ENCODE measurements around the gene CGB3.
"Not testable (repeated sequence)": the region's sequence is repeated elsewhere in the genome, so short reads cannot be mapped to it uniquely, and the experiment has no call there.

The CGB3 gene

DNA sequence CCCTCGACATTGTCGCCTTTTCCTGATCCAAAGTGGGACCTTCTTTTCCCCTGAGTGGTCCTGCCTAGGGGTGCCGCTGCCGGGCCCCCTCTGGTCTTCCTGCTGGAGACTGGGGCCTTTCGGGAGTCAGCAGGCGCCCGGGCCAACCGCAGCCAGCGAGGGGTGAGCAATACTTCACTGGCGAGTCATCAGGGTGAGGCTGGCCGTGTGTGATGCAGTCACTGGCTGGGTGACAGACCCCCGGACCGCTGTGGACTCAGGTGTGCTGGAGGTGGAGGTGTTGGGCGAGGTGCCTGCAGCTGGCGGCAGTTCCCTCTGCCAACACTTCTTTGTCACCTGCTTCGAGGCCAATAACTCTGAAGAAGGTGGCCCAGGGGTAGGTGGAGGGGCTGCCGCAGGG is 18.0 kb upstream of the CGB3 start:
- DNase-seq = no peak

DNA sequence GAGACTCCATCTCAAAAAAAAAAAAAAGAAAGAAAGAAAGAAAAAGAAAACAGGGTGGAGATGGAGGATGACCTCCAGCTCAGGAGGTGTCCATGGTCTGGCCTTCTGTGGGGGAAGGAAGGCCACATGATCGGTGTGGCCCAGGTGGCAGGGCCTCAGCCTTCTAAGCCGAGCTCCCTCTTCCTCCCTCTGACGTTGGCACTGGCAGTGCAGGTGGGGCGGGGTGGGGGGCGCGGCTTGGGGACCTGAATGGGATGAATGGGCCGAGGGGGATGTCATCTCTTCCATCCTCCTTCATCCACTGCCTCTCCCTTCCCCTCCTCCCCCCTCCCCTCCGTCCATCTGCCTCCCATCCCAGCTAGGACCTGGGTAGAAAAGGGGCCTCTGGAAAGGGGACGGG is 15.6 kb upstream of the CGB3 start:
- not testable (repeated sequence) for DNase-seq

DNA sequence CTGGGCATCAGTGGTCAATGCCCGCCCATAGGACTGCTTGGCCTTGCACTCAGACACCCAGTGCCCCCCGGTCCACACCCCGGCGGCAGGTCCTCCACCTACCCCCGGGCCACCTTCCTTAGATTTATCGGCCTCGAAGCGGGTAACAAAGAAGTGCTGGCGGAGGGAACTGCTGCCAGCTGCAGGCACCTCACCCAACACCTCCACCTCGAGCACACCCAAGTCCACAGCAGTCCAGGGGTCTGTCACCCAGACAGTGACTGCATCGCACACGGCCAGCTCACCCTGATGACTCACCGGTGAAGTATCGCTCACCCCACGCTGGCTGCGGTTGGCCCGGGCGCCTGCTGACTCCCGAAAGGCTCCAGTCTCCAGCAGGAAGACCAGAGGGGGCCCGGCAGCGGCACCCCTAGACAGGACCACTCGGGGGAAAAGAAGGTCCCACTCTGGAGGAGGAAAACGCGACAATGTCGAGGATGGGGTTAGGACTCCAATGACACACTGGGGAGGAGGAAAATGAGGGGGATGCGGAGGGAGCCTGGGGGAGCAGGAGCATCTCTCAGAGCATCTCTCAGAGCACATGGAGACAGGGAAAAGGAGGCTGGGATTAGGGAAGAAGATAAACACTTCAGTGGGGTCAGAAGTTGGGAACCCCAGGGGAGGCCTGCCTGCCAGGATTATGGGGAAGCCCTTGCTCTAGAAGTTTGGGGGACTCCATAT is 14.6 kb upstream of the CGB3 start:
- DNase-seq = not testable (repeated sequence)

DNA sequence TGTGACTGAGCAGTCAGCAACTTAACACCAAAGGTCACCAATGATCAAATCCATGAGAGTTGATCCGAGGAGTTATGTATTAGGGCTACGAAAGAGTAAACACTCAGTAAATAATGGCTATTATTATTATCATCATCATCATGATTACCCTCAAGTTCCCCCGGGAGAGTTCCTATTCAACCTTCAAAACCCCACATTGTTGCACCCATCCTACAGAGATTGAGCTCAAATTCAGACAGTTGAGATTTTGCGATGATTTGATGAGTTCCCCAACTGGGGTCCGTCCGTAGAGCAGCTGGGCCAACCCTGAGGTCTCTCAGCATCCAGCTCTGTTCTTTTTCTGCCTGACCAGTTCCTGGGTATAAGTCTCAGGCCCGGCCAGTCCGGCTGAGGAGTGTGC is 14.0 kb upstream of the CGB3 start:
- DNase-seq = not testable (repeated sequence)

DNA sequence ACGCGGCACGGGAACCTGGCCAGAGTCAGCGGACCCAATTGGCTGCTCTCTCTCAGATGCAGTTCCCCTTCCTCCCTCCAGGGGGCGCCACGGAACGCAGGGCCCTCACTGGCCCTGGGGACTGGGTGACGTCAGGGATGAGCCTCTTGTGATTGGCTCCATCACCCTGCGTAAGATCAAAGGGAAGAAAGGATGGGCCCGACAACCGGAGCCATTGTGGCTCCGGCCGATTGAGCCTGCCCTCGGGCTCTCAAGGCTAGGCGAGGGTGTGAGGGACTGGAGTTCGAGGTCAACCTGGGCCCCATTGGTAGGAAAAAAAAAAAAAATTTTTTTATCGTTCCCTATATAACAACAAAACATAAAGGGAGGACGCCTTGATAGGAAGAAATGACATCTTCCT is 12.7 kb upstream of the CGB3 start, which contains the start of gene CGB1:
CGB1 (minus strand) TSS at position 81 of the 400 bp plus-strand sequence. CDS start 184 bp downstream, outside the sequence.
- DNase-seq = peak; percentile 30

DNA sequence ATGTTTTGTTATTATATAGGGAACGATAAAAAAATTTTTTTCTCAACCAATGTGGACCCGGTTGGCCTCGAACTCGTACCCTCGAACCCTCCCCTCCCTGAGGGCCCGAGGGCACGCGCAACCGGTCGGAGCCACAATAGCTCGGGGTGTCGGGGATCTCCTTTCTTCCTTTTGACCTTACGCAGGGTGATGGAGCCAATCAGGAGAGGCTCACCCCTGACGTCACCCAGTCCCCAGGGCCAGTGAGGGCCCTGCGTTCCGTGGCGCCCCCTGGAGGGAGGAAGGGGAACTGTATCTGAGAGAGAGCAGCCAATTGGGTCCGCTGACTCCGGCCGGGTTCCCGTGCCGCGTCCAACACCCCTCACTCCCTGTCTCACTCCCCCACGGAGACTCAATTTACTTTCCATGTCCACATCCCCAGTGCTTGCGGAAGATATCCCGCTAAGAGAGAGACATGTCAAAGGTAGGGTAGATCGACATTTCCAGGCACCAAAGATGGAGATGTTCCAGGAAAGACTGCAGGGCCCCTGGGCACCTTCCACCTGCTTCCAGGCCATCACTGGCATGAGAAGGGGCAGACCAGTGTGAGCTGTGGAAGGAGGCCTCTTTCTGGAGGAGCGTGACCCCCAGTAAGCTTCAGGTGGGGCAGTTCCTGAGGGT is 7.6 kb upstream of the CGB3 start, which contains the start of gene CGB2:
CGB2 (plus strand) TSS at position 249 of the 660 bp plus-strand sequence; CDS start at position 455, 206 bp downstream.
- peak; percentile 52 for DNase-seq

DNA sequence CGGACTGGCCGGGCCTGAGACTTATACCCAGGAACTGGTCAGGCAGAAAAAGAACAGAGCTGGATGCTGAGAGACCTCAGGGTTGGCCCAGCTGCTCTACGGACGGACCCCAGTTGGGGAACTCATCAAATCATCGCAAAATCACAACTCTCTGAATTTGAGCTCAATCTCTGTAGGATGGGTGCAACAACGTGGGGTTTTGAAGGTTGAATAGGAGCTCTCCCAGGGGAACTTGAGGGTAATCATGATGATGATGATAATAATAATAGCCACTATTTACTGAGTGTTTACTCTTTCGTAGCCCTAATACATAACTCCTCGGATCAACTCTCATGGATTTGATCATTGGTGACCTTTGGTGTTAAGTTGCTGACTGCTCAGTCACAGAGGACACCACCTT is 6.2 kb upstream of the CGB3 start:
- not testable (repeated sequence) for DNase-seq

DNA sequence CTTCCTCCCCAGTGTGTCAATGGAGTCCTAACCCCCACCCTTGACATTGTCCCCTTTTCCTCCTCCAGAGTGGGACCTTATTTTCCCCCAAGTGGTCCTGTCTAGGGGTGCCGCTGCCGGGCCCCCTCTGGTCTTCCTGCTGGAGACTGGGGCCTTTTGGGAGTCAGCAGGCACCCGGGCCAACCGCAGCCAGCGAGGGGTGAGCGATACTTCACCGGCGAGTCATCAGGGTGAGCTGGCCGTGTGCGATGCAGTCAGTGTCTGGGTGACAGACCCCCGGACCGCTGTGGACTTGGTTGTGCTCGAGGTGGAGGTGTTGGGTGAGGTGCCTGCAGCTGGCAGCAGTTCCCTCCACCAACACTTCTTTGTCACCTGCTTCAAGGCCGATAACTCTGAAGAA is 5.6 kb upstream of the CGB3 start:
- DNase-seq = not testable (repeated sequence)

DNA sequence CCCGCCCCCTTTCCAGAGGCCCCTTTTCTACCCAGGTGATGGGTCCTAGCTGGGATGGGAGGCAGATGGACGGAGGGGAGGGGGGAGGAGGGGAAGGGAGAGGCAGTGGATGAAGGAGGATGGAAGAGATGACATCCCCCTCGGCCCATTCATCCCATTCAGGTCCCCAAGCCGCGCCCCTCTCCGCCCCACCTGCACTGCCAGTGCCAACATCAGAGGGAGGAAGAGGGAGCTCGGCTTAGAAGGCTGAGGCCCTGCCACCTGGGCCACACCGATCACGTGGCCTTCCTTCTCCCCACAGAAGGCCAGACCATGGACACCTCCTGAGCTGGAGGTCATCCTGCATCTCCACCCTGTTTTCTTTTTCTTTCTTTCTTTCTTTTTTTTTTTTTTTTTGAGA is 4.6 kb upstream of the CGB3 start:
- not testable (repeated sequence) for DNase-seq

DNA sequence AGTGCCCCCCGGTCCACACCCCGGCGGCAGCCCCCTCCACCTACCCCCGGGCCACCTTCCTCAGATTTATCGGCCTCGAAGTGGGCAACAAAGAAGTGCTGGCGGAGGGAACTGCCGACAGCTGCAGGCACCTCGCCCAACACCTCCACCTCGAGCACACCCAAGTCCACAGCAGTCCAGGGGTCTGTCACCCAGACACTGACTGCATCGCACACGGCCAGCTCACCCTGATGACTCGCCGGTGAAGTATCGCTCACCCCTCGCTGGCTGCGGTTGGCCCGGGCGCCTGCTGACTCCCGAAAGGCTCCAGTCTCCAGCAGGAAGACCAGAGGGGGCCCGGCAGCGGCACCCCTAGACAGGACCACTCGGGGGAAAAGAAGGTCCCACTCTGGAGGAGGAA is 1.5 kb upstream of the CGB3 start:
- DNase-seq = not testable (repeated sequence)

DNA sequence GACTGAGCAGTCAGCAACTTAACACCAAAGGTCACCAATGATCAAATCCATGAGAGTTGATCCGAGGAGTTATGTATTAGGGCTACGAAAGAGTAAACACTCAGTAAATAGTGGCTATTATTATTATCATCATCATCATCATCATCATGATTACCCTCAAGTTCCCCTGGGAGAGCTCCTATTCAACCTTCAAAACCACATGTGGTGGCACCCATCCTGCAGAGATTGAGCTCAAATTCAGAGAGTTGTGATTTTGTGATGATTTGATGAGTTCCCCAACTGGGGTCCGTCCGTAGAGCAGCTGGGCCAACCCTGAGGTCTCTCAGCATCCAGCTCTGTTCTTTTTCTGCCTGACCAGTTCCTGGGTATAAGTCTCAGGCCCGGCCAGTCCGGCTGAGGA is 955 bp upstream of the CGB3 start:
- not testable (repeated sequence) for DNase-seq

DNA sequence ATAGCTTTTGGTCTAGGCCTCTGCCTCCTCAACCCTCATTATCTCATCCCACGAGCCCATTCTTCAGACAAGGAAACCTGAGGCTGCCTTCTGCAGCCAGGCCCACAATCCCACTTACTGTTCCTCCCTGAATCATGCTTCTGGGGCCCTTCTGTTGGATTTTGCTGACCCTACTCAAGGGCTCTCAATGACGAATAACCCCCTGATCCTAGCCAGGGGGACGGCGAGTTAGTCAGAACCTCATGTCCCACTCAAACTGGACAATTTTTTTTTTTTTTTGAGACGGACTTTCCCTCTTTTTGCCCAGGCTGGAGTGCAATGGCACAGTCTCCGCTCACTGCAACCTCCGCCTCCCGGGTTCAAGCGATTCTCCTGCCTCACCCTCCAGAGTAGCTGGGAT is 2.0 kb downstream of the CGB3 start:
- no peak for DNase-seq

DNA sequence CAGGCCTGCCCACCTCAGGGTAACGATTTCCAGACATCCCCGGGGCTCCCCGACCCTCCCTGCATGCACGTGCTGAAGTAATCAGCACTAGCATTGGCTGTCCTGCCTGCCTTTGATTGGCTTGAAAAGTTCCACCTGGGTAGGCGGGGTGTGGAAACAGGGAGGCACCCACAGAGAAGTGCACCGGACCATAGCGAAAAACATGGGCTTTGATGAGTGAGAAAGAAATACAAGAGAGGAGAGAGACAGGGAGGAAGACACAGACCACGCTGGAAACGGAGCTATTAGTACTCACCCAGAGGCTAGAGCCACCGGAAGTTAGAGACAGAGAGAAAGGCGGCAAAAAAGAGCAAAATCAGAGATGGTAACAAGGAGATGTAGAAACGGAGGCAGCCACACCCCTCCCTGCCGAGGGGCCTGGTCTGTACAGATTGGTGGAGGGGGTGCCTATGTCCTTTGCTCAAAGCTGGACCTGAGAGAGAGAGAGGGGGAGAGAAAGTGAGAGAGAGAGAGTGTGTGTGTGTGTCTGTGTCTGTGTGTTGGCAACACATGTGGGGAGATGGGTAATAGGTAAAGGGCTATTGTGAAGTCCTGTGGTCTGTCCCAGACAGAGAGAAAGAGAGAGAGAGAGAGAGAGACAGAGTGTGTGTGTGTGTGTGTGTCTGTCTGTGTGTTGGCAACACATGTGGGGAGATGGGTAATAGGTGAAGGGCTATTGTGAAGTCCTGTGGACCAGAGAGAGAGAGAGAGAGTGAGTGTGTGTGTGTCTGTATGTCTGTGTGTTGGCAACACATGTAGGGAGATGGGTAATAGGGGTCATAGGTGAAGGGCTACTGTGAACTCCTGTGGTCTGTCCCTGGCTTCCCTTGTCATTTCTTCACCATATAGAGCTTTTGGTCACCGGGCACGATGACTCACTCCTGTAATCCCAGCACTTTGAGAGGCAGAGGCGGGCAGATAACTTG is 2.9 kb downstream of the CGB3 start:
- no peak for DNase-seq

DNA sequence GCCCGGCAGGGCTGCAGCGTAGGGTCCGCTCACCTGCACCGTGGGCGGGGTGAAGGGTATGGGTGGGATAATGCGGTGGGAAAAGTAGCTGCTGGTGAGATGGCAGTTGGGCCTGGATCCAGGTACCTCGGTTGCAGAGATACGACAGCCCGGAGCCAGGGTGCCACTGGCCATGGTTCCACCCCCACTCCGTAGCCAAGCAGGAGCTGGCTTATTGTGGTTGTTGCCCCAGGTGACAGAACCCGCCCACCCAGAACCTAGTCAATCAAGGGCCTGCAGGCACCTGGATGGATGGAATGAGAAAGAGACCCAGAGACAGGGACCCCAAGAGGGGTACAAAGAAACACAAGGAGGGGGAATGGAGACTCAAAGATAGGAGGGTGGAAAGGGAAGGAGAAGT is 3.8 kb downstream of the CGB3 start:
- no peak for DNase-seq

DNA sequence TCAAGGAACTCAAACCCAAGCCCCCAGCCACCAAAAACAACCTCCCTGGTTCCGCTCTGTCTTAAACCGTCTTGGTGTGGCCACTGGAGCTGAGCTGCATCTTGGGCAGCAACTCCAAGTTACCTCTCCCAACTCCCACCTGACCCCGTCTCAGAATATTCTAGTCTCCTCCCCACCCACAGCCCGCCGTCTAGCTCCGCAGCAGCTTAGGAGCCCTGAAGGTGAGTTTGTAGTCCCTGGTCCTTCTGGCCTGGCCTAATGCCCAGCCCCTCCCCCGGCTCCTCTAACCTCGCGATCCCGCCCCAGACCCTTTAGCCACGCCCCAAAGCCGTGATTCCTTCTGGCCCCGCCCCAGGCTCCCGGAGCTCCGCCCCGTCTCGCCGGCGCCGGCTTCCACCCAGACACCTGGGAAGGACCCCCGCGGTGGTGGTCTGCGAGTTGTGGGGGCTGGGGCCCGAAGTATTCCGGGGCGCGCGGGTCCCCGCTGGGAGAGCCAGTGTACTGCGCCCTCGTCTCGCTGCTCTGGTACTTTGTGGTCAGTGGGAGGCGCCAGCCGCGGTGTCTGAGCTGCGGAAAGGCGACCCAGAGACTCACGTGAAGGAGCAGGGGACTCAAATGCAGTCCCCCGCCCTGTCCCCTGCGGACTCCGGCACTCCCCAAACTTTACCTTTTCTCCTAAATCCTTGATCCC is 4.7 kb downstream of the CGB3 start:
- DNase-seq = peak; percentile 60

DNA sequence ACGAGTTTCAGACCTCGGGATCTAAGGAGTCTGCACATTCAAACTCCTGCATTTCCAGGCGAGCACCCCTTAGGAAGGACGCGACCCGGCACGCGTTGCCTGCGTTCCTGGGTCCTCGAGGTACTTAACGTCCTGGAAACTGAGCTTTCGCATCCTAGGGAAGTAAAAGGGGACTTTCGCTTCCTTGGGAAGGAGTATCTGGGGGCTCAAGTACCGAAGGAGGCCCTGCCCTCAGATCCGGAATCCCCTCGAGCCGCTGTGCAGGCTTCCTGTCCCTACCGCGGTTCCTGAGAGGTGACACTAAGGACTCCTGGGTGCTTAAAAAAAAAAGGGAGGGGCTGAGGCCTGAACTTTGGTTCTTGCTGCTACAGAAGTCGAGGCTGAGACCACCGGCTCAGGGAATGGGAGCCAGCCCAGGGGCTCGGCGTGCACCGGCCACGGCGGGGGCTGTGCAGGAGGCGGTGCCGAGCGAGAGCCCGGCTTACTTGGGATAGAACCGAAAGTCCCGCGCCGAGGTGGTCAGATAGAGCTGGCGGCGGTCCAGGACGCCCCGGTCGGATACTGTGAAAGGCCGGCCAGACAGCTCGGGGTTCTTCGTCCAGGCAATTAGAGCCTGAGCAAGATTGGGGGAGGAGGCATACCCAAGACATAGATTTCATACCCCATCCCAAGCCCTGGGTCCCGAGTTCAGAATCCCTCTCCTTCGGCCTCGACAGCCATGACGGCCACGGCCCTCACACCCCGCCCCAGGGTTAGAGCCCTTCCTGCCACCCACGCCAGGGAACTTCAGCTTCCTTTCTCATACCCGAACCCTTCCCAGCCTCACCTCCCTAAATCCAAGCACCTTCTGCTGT is 5.5 kb downstream of the CGB3 start:
- DNase-seq = not testable (repeated sequence)

DNA sequence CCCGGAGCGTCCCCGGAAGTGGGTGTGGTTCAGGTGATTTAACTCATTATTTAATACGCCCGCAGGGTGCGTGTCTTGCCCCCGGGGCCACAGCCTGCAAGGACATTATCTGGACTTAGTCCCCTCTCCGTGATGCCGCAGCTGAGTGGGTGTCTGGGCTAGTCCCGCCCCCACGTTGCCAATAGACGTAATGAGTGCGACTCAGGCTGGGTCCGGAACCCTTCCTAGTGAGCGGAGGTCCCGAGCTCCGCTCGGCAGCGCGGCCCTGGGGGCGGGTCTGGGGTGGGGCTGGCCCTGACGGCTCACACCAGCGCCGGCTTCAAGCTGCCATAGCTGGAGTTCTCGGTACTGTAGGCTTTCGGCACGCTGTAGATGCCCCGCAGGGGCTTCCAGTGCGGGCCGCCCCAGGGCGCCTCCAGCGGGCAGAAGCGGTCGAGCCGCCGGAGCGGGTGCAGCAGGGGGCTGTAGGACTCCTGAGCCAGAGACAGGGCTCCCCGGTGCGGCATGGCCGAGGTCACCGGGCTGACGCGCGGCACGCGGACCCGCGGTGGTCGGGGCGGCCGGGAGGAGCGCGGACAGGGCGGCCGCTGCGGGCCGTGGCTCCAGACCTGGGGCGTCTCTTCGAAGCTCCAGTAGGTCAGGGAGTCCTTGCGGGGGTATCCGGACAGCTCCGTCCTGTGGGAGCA is 6.3 kb downstream of the CGB3 start:
- DNase-seq = peak; percentile 64

DNA sequence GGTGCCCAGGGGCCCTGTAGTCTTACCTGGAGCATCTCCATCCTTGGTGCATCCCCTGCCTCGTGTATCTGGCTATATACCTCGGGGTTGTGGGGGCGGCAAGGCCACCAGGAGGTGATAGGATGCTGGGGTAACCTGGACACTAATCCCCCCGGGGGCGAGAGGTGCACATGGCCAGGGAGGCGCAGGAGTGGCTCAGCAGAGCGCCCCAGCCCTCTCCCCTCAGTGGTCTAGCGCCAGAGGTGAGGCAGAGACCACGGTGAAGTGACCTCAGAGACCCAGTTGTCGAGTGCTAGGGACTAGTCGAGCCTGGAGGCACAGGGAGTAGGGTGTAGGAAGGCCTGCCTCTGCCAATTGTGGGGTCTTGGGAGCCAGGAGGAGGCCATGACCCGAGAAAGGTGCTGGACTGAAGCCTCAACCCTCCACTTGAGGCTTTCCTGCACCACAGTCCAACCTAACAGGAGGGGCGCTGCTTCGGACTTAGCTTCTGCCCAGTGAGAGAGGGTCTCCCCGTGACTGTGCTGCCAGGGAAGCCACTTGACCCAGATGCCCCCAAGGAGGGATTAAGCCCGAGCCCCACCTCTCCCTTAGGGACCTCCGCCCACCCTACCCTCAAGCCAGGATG is 7.0 kb downstream of the CGB3 start, which contains the start of gene LHB:
LHB (minus strand) TSS at position 51 of the 625 bp plus-strand sequence; CDS start at position 41, 10 bp downstream.
- DNase-seq = no peak

DNA sequence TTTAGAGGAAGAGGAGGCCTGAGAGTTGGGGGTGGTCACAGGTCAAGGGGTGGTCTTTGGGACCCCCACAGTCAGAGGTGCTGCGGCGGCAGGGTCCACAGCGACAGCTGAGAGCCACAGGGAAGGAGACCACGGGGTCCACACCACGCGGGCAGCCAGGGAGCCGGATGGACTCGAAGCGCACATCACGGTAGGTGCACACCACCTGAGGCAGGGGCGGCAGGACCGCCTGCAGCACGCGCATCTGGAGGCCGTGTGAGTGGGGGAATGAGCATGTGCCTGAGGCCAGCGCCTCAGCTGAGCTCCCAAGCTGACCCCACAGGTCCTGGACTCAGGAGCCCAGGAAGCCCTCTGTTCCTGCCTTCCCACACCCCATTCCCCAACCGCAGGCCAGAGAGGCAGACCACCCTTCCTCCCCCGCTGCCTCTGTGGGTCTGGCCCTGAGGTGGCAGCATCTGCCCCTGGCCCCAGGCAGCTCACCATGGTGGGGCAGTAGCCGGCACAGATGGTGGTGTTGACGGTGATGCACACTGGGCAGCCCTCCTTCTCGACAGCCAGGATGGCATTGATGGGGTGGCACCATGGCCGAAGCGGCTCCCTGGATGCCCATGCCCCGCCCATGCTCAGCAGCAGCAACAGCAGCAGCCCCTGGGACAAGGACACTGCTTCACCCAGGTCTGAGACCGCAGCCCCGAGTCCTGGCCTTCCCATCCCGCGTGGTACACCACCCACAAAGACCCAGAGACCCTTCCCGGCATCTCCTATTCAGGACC is 7.9 kb downstream of the CGB3 start:
- no peak for DNase-seq

DNA sequence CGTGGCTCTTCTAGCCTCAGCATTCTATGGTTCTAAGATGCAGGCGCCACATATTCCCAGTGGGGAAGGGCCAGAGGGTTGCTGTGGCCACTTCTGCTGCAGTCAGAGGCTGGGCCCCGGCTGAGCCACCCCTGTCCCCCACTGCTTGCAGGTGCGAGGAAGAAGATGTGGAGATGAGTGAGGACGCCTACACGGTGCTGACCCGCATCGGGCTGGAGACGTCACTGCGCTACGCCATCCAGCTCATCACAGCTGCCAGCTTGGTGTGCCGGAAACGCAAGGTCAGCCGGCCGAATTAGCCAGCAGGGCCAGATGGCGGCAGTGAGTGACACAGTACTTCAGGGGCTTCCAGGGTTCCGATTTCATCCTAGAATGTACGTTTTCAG is 9.3 kb downstream of the CGB3 start:
- DNase-seq = no peak
